ENCODE results near the gene COQ10B.
"Not testable (repeated sequence)": the region's sequence is repeated elsewhere in the genome, so short reads cannot be mapped to it uniquely, and the experiment has no call there.

COQ10B gene

DNA sequence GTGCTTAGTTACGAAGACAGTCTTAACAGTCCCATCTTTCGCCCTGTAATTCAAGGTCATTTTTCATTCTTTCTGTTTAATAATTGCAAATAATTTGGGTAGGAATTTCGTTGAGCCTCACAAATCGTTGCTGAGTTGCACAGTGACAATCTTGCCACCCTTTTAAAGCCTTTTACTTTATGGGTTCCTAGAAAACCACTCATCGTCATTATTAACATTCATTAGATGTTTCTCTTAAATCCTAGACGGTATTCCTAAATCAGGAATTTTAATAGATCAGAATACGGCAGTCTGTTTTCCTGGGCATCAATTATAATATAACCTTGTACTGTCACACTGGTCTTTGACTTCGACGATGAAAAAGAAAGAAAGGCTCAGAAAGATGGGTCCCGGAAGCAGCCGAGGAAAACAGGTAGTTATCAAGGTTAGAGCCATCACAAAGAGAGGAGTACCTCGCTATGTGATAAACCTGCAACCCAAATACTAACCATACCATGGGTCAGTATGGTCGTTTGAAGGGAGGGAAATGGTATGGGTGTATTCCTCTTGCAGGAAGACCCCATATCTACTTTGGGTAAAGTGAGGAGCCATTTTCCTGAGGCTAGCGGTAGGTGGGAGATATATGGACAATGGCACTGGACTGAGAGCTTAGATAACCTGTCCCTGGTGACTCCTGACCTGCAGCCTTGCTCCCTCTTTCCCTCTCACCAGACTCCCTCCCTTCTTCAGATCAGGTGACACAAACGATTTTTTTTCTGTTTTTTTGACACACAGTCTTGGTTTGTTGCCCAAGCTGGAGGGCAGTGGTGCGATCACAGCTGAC lies 17.5 kb upstream of the COQ10B start:
- H3K36me3 Mint-ChIP-seq: peaks cover 12% of the 10 kb centered on the region
- H3K4me3 Mint-ChIP-seq: peak overlapping the region; percentile 100
- peaks cover 39% of the 10 kb centered on the region for H3K4me1 Mint-ChIP-seq
- peak overlapping the region; percentile 100 for H3K27ac Mint-ChIP-seq
- no peaks in the 10 kb centered on the region for H3K27me3 Mint-ChIP-seq
- H3K9me3 Mint-ChIP-seq: no peaks in the 10 kb centered on the region

- H3K27me3 Mint-ChIP-seq: no peaks in the 10 kb centered on the region
- H3K9me3 Mint-ChIP-seq: no peaks in the 10 kb centered on the region
- H3K27ac Mint-ChIP-seq: no peak overlapping the region
- H3K36me3 Mint-ChIP-seq: peaks cover 10% of the 10 kb centered on the region
- peaks cover 23% of the 10 kb centered on the region for H3K4me1 Mint-ChIP-seq
- peak overlapping the region; percentile 15 for H3K4me3 Mint-ChIP-seq
These were observed 16.0 kb upstream of the COQ10B start for GRCh38 chr2:197437380-197437779.

DNA sequence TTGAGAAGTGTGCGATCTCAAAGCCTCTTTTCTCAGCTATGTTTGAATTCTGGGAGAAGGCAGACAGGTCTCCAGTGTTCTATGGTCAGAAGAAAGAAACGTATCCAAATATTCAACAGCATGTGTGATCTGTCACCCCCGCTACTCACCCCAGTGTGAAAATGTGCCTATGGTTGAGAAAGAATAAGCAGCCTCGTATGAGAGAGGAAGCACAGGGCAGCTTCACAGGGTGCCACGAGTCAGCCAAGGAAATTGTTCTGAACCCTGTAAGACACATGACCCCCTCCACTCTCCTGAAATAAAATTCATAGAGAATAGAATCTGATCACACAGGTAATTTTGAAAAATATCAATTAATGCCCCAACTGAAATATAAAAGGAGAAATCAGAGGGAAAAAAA lies 10.5 kb upstream of the COQ10B start:
- Mint-ChIP-seq H3K36me3 (no peaks in the 10 kb centered on the region), H3K27me3 (no peaks in the 10 kb centered on the region), H3K4me3 (no peak overlapping the region), H3K4me1 (no peaks in the 10 kb centered on the region), H3K9me3 (no peaks in the 10 kb centered on the region), H3K27ac (no peak overlapping the region)

GRCh38 chr2:197445746-197446145 lies 7.6 kb upstream of the COQ10B start:
- H3K4me3 Mint-ChIP-seq: no peak overlapping the region
- no peaks in the 10 kb centered on the region for H3K36me3 Mint-ChIP-seq
- no peak overlapping the region for H3K27ac Mint-ChIP-seq

GRCh38 chr2:197446844-197447243 lies 6.5 kb upstream of the COQ10B start:
- Mint-ChIP-seq H3K36me3 (no peaks in the 10 kb centered on the region), H3K4me1 (no peaks in the 10 kb centered on the region), H3K9me3 (no peaks in the 10 kb centered on the region), H3K27me3 (no peaks in the 10 kb centered on the region), H3K4me3 (no peak overlapping the region), H3K27ac (no peak overlapping the region)

More at GRCh38 chr2:197445746-197446145, 7.6 kb upstream of the COQ10B start:
- Mint-ChIP-seq H3K27me3 (no peaks in the 10 kb centered on the region), H3K9me3 (no peaks in the 10 kb centered on the region), H3K4me1 (no peaks in the 10 kb centered on the region)

DNA sequence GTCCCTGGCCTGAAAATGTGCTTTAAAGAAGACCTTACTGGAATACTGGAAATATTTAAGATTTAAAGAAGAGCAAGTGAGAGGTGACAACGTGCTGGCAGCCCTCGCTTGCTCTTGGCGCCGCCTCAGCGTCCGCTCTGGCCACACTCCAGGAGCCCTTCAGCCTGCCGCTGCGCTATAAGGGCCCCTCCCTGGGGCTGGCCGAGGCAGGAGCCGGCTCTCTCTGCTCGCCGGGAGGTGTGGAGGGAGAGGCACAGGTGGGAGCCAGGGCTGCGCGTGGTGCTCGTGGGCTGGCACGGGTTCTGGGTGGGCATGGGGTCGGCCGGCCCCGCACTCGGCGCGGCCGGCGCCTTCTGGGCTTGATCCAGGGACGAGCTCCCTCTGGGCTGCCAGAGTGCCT lies 2.9 kb upstream of the COQ10B start:
- Mint-ChIP-seq H3K36me3 (peaks cover 4% of the 10 kb centered on the region), H3K4me1 (peaks cover 24% of the 10 kb centered on the region), H3K27me3 (no peaks in the 10 kb centered on the region)

GRCh38 chr2:197450935-197451358 lies 2.4 kb upstream of the COQ10B start:
- peaks cover 29% of the 10 kb centered on the region for H3K4me1 Mint-ChIP-seq
- H3K27ac Mint-ChIP-seq, H3K36me3 Mint-ChIP-seq, H3K4me3 Mint-ChIP-seq, H3K9me3 Mint-ChIP-seq, H3K27me3 Mint-ChIP-seq: not testable (repeated sequence)

More for the DNA sequence above, 2.9 kb upstream of the COQ10B start:
- Mint-ChIP-seq H3K4me3 (no peak overlapping the region), H3K27ac (no peak overlapping the region), H3K9me3 (no peaks in the 10 kb centered on the region)

- Mint-ChIP-seq H3K4me3 (peak overlapping the region; percentile 100), H3K27ac (peak overlapping the region; percentile 100), H3K4me1 (peaks cover 40% of the 10 kb centered on the region), H3K36me3 (peaks cover 5% of the 10 kb centered on the region), H3K27me3 (no peaks in the 10 kb centered on the region), H3K9me3 (no peaks in the 10 kb centered on the region)
These were observed 614 bp upstream of the COQ10B start for GRCh38 chr2:197452754-197453122.

DNA sequence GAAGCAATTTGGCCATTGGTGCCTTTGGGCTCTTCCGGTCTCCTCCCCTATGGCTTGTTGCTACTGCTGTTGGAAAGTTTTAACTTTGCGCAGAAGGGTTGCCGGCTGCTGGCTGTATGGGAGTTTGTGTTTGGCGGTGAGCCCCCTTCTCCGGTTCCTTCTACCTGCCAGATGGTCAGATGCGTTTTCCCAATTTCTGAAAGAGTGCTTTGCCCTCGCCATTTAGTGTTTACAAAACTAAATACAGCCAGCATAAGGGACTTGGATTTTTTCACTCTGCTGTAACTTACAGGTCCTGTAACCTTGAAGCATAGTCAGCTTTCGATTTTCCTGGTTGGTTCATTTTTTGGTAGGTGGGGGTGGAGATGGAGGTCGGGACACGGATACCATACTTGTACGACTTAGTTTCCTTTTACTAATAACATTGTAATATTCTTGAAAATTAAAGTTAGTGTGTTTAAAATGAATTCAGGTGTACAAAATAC lies 604 bp downstream of the COQ10B start:
- H3K4me1 Mint-ChIP-seq: peaks cover 52% of the 10 kb centered on the region
- H3K27ac Mint-ChIP-seq: peak overlapping the region; percentile 100
- peaks cover 5% of the 10 kb centered on the region for H3K36me3 Mint-ChIP-seq
- no peaks in the 10 kb centered on the region for H3K9me3 Mint-ChIP-seq
- H3K27me3 Mint-ChIP-seq: no peaks in the 10 kb centered on the region
- H3K4me3 Mint-ChIP-seq: peak overlapping the region; percentile 100

DNA sequence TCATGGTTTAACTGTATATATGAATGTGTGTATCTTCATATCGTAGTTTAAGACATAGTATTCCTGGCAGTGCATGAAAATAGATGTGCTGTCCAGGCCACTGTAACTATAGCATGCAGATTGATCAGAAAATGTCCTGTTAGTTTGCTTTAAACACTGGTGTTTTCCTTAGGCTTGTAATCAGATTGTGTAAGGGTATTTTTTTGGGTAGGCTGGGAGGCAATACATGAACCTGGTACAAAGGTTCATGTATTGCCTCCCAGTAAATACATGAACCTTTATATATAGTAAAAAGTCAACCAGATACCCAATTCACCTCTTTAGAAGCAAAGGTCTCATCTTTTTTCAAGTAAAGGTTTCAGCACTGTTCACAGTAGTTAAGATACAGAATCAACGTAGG lies 1.6 kb downstream of the COQ10B start:
- Mint-ChIP-seq H3K27me3 (no peaks in the 10 kb centered on the region), H3K4me1 (peaks cover 61% of the 10 kb centered on the region), H3K9me3 (no peaks in the 10 kb centered on the region), H3K36me3 (peaks cover 8% of the 10 kb centered on the region), H3K4me3 (peak overlapping the region; percentile 100), H3K27ac (peak overlapping the region; percentile 100)

DNA sequence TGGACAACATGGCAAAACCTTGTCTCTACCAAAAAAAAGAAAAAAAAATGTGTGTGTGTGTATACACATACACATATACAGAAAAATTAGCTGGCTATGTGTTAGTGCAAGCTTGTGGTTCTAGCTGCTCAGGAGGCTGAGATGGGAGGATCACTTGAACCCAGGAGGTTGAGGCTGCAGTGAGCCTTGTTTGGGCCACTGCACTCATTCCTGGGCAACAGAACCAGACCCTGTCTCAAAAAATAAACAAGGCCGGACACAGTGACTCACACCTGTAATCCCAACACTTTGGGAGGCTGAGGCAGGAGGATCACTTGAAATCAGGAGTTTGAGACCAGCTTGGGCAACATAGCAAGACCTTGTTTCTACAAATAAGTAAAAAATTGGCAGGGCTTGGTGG lies 2.1 kb downstream of the COQ10B start:
- Mint-ChIP-seq H3K9me3 (no peaks in the 10 kb centered on the region), H3K27ac (no peak overlapping the region), H3K27me3 (no peaks in the 10 kb centered on the region), H3K4me3 (peak overlapping the region; percentile 15), H3K36me3 (peaks cover 9% of the 10 kb centered on the region), H3K4me1 (peaks cover 63% of the 10 kb centered on the region)

- Mint-ChIP-seq H3K27ac (no peak overlapping the region), H3K9me3 (no peaks in the 10 kb centered on the region), H3K36me3 (peaks cover 8% of the 10 kb centered on the region), H3K4me3 (no peak overlapping the region), H3K4me1 (peaks cover 40% of the 10 kb centered on the region), H3K27me3 (no peaks in the 10 kb centered on the region)
These were observed 7.3 kb downstream of the COQ10B start for GRCh38 chr2:197460649-197461048.

DNA sequence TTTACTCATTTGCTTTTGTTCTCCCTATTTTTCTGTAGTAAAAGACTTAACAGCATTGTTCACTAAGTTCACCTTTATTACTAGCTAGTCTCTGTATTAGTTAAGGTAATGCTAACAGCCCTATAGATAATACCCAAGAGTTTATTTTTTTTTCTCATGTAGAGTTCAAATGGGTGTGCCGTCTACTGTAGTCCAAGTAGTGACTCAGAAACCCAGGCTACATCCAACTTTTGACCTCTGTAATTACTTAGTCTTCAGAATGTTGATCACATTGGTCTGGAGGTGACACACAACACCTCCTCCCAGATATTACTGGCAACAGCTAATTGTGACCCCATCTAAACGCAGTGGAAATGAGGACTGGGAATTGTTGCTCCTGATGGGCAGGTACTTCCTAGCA lies 7.7 kb downstream of the COQ10B start:
- H3K9me3 Mint-ChIP-seq: no peaks in the 10 kb centered on the region
- peaks cover 38% of the 10 kb centered on the region for H3K4me1 Mint-ChIP-seq
- H3K4me3 Mint-ChIP-seq: no peak overlapping the region
- peaks cover 8% of the 10 kb centered on the region for H3K36me3 Mint-ChIP-seq
- H3K27me3 Mint-ChIP-seq: no peaks in the 10 kb centered on the region
- peak overlapping the region; percentile 23 for H3K27ac Mint-ChIP-seq

DNA sequence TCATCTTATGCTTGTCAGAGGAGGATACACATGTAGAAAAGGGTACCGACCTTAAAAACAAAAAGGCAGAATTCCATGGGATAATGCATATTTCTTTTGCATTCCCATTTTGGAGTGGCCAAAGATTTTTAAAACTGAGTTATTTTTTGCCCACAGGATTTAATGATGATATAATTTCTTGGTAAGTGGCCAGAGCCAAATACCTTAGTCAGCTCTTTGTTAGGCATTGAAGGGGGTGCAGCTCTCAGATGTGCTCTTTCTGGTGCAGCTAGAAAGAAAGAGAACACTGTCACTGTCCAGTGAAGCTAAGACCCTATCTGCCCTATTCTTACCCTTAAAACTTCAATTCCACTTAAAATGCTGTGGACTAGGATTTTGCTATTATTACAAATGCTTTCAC lies 10.8 kb downstream of the COQ10B start:
- H3K4me3 Mint-ChIP-seq: no peak overlapping the region
- H3K9me3 Mint-ChIP-seq: no peaks in the 10 kb centered on the region
- no peak overlapping the region for H3K27ac Mint-ChIP-seq
- no peaks in the 10 kb centered on the region for H3K27me3 Mint-ChIP-seq
- peaks cover 14% of the 10 kb centered on the region for H3K36me3 Mint-ChIP-seq
- H3K4me1 Mint-ChIP-seq: peaks cover 17% of the 10 kb centered on the region

GRCh38 chr2:197472166-197472565 lies 18.8 kb downstream of the COQ10B start:
- Mint-ChIP-seq H3K36me3 (peaks cover 9% of the 10 kb centered on the region), H3K9me3 (no peaks in the 10 kb centered on the region), H3K4me1 (no peaks in the 10 kb centered on the region), H3K4me3 (no peak overlapping the region), H3K27ac (peak overlapping the region; percentile 4), H3K27me3 (no peaks in the 10 kb centered on the region)

GRCh38 chr2:197477797-197478196 lies 24.4 kb downstream of the COQ10B start:
- Mint-ChIP-seq H3K4me3 (no peak overlapping the region), H3K36me3 (peaks cover 25% of the 10 kb centered on the region), H3K27ac (no peak overlapping the region), H3K4me1 (no peaks in the 10 kb centered on the region), H3K9me3 (no peaks in the 10 kb centered on the region), H3K27me3 (no peaks in the 10 kb centered on the region)

Data from activated naive CD4-positive, alpha-beta T cell treated with anti-CD3 and anti-CD28 coated beads, Interleukin-2, amount 50 U/mL, for 24 hours (primary cell).